Measurements from ENCODE around the gene PFDN2. TPM values are rescaled to one million over a fixed set of nuclear protein-coding genes. Genes with fewer than 3 reads are reported as not detected.

Gene PFDN2
- total and polyA plus RNA-seq, 2 of the 4 experiments (the other 2 are of a cell fraction) = 62.4 to 179 TPM

DNA sequence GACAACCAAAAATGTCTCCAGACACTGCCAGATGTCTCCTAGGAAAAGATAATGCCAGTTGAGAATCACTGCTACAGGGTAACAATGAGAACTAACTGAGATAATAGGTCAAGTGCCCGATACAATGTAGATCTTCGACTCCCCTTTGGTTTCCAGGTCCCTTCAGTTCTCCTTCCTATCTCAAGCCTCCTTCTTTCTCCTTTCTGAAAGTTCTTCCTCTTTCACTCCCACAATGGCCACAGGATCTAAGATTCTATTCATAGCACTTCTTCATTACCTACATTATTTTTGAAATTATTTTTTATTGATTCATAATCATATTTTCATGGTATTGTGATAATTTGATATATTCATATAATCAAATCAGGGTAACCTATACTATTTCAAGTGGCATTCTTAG is 6.3 kb downstream of the PFDN2 start:
- Histone ChIP-seq H3K27me3 (ENCODE audit: control insufficient read depth, insufficient read depth, low read length) (no peaks in the 10 kb centered on the region), H4K5ac (ENCODE audit: low read depth, low read length) (no peak overlapping the region), H3K4me1 (ENCODE audit: control insufficient read depth, insufficient read depth, low read length) (peaks cover 2% of the 10 kb centered on the region; the same call in 1 of the 2 replicates), H3K56ac (ENCODE audit: extremely low read depth, insufficient read depth, low read length) (no peak overlapping the region), H3K4me3 (ENCODE audit: insufficient read depth, low read depth, low read length) (no peak overlapping the region), H4K20me1 (ENCODE audit: insufficient read depth, low read length) (peaks cover 57% of the 10 kb centered on the region), H2AFZ (replicated peaks; ENCODE audit: low read length, poor library complexity) (no peak overlapping the region), H3K4me2 (ENCODE audit: low read depth, low read length) (no peak overlapping the region), H3K4ac (ENCODE audit: low read depth, low read length) (no peak overlapping the region), H3K79me1 (ENCODE audit: low read depth in 1 of 2, low read length in 2 of 2) (peaks cover 11 to 67% of the 10 kb centered on the region in 2 experiments), H2AK9ac (replicated peaks; ENCODE audit: low read depth, low read length, poor library complexity) (no peak overlapping the region), H3K18ac (ENCODE audit: low read depth, low read length) (no peak overlapping the region), H2BK5ac (ENCODE audit: low read depth, low read length, poor library complexity, severe bottlenecking) (no peak overlapping the region), H3K9ac (ENCODE audit: low read depth, low read length) (no peak overlapping the region), H2BK120ac (ENCODE audit: low read depth, low read length) (no peak overlapping the region), H4K8ac (ENCODE audit: low read depth in 2 of 2, low read length in 2 of 2) (no peak overlapping the region), H3K23ac (ENCODE audit: low read depth, low read length) (no peak overlapping the region), H3K9me3 (ENCODE audit: control insufficient read depth, insufficient read depth, low read length) (no peaks in the 10 kb centered on the region), H2BK20ac (ENCODE audit: low read depth, low read length) (no peak overlapping the region), H2AK5ac (ENCODE audit: low read depth, low read length) (no peak overlapping the region), H2BK15ac (ENCODE audit: low read depth, low read length) (no peak overlapping the region), H3K14ac (replicated peaks; ENCODE audit: low read depth, low read length) (no peak overlapping the region), H4K91ac (ENCODE audit: insufficient read depth, low read depth, low read length) (no peak overlapping the region), H3K27ac (ENCODE audit: insufficient read depth, low read length) (no peak overlapping the region), H3K36me3 (ENCODE audit: control insufficient read depth, insufficient read depth, low read length) (peaks cover 6% of the 10 kb centered on the region), H3K9me1 (ENCODE audit: insufficient read depth, low read length) (peaks cover 19% of the 10 kb centered on the region)
- intact Hi-C loops (cut with micrococcal nuclease) (no loop called here), dilution Hi-C loops (cut with HindIII; ENCODE audit: low sequenced_read_pairs, unreplicated experiment) (no loop called here), in situ Hi-C loops (cut with MboI; ENCODE audit: low sequenced_read_pairs) (no loop called here)
- CTCF ChIA-PET = no interaction called here
- POLR2A ChIA-PET (ENCODE audit: unreplicated experiment) = no interaction called here
- ATAC-seq (ENCODE audit: low read depth) (no peak), DNase-seq (no peak)
- TF ChIP-seq NFE2L2 (IDR thresholded peaks at IDR 0.05; ENCODE audit: low read depth, low read length) = no peak
- TF ChIP-seq, protein P1, sequence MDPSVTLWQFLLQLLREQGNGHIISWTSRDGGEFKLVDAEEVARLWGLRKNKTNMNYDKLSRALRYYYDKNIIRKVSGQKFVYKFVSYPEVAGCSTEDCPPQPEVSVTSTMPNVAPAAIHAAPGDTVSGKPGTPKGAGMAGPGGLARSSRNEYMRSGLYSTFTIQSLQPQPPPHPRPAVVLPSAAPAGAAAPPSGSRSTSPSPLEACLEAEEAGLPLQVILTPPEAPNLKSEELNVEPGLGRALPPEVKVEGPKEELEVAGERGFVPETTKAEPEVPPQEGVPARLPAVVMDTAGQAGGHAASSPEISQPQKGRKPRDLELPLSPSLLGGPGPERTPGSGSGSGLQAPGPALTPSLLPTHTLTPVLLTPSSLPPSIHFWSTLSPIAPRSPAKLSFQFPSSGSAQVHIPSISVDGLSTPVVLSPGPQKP (IDR thresholded peaks at IDR 0.05; ENCODE audit: borderline replicate concordance, low read depth, low read length) = no peak
- no peak for TF ChIP-seq POLR2A (IDR thresholded peaks at IDR 0.05; ENCODE audit: low read depth, low read length)
- no peak for TF ChIP-seq SMC3 (IDR thresholded peaks at IDR 0.05; ENCODE audit: low read depth, low read length)
- no peak for TF ChIP-seq RCOR1 (IDR thresholded peaks at IDR 0.05; ENCODE audit: insufficient replicate concordance, low read length)
- BruUV-seq (replicated peaks) = no TSS peak
- no CpG with 5 or more reads among the region's 2 CpGs for whole genome bisulfite sequencing, 2 experiments (ENCODE audit: extremely low coverage in 2 of 2, insufficient read length in 1 of 2)
